IMR-90 (cell line): ENCODE results near the gene RIPK1.

ENCODE experiments used
- MAZ ChIP-seq: IDR thresholded peaks from 2 replicates; pipeline ENCODE4 v1.6.1; 2012; ENCODE audit warnings: low read depth, mild to moderate bottlenecking, low read length, improper control_type of control experiment, moderate library complexity, borderline replicate concordance
- MXI1 ChIP-seq: IDR thresholded peaks from 2 replicates; pipeline ENCODE4 v1.6.1; 2012; ENCODE audit warnings: low read depth, mild to moderate bottlenecking, low read length, moderate library complexity, borderline replicate concordance
- POLR2A ChIP-seq: IDR thresholded peaks from 2 replicates; pipeline ENCODE4 v1.6.1; 2012; ENCODE audit warnings: mild to moderate bottlenecking, low read depth, low read length
- RFX5 ChIP-seq: IDR thresholded peaks from 2 replicates; pipeline ENCODE4 v1.8.0; 2012; ENCODE audit warnings: low read depth, mild to moderate bottlenecking, low read length, moderate library complexity
- TF ChIP-seq, protein P1 (sequence below): conservative IDR thresholded peaks from 2 replicates; pipeline ENCODE4 v1.5.1; 2012; ENCODE audit warnings: mild to moderate bottlenecking, low read depth, low read length, improper control_type of control experiment

DNA sequence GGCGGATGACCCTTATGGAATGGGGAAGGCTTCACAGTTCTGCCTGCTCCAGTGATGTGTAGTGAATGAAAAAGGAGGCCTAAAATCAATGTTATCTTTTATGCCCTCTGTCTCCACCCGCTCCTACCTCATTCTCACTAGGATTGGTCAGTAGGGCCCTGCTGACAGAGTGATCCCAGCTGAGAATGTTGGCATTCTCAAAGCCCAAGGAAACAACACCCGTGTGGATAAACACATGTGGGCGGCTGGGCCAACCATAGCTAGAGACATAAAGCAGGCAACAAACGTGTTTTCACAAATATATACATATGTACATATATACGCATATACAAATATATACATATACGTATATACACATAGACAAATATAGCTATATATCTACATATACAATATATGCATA, 4.5 kb downstream of the RIPK1 start:
- TF ChIP-seq POLR2A: no peak
- TF ChIP-seq, protein P1, sequence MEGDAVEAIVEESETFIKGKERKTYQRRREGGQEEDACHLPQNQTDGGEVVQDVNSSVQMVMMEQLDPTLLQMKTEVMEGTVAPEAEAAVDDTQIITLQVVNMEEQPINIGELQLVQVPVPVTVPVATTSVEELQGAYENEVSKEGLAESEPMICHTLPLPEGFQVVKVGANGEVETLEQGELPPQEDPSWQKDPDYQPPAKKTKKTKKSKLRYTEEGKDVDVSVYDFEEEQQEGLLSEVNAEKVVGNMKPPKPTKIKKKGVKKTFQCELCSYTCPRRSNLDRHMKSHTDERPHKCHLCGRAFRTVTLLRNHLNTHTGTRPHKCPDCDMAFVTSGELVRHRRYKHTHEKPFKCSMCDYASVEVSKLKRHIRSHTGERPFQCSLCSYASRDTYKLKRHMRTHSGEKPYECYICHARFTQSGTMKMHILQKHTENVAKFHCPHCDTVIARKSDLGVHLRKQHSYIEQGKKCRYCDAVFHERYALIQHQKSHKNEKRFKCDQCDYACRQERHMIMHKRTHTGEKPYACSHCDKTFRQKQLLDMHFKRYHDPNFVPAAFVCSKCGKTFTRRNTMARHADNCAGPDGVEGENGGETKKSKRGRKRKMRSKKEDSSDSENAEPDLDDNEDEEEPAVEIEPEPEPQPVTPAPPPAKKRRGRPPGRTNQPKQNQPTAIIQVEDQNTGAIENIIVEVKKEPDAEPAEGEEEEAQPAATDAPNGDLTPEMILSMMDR: no peak
- no peak for TF ChIP-seq MXI1
- TF ChIP-seq RFX5: no peak
- TF ChIP-seq MAZ: no peak
